HG03378 (cell line): ENCODE data around the gene CCHCR1.

Experiments
- ATAC-seq: cut with Tn5 transposase; IDR thresholded peaks from one replicate; pipeline ENCODE4 v1.9.1; 2021; ENCODE audit warnings: mild to moderate bottlenecking, moderate library complexity; ENCODE audit not compliant: unreplicated experiment

The CCHCR1 gene

DNA sequence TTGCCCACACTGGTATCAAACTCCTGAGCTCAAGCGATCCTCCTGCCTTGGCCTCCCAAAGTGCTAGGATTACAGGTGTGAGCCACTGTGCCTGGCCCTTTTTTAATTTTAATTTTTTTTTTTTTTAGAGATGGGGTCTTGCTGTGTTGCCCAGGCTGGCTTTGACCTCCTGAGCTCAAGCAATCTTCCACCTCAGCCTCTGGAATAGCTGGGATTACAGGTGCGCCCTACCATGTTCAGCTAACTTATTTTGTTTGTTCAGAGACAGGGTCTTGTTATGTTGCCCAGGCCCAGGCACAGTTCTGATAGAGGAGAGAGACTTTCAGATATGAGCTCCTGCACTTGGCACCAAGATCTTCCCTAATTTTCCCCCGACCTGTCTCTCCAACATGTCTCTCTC is 26.9 kb downstream of the CCHCR1 start:
- no peak for ATAC-seq

- ATAC-seq = no peak
These were observed 28.5 kb downstream of the CCHCR1 start for GRCh38 chr6:31129130-31129529.

GRCh38 chr6:31128093-31128676 is 29.4 kb downstream of the CCHCR1 start:
- no peak for ATAC-seq

- no peak for ATAC-seq
These were observed 31.0 kb downstream of the CCHCR1 start for GRCh38 chr6:31126396-31127175.

GRCh38 chr6:31125586-31126363 is 31.8 kb downstream of the CCHCR1 start:
- ATAC-seq = no peak

GRCh38 chr6:31125162-31125561 is 32.4 kb downstream of the CCHCR1 start:
- ATAC-seq = no peak

GRCh38 chr6:31122791-31123706 is 34.6 kb downstream of the CCHCR1 start:
- no peak for ATAC-seq

- no peak for ATAC-seq
These were observed 36.3 kb downstream of the CCHCR1 start for GRCh38 chr6:31121131-31121790.

DNA sequence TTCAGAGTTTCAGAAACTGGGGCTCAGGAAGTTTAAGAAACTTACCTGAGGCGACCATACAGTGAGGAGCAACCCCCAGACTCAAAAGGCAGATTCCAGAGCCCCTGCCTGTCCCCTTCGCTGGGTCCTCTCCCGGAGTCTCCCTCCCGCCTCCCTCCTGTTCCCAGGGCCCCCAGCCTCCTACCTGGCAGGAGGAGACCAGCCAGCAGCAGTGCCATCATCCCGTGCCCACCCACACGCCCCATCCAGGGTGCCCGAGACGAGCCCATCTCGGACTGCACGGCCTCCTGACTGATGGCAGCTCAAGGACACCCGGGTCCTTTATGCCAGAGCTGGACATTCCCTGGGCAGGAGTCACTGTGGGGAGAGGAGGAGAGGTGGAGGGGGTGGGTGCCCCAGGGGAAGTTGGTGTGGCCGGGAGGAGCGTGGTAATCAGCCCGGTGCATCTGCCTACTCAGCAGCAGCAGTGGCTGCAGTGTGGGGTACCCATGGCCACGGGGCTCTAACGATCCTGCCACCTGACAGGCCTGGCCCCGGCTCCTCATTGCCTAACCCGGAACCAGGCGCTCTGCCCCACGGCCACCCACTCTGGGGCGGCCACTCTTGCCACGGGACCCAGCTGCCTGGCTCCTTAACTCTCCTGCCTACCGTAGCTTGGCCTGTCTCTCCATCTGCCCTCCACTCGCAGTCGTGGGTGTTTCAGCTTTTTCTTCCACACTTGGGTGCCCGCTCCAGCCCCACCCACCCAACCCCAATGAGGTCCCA is 37.3 kb downstream of the CCHCR1 start, which contains the start of gene CDSN:
Gene CDSN, minus strand, starts transcription at position 296 of the 765 bp plus-strand sequence. Its CDS starts 27 bp downstream, at position 269.
- no peak for ATAC-seq

- no peak for ATAC-seq
These were observed 39.4 kb downstream of the CCHCR1 start for GRCh38 chr6:31118178-31118577.

- no peak for ATAC-seq
These were observed 40.8 kb downstream of the CCHCR1 start for GRCh38 chr6:31116661-31117385.

DNA sequence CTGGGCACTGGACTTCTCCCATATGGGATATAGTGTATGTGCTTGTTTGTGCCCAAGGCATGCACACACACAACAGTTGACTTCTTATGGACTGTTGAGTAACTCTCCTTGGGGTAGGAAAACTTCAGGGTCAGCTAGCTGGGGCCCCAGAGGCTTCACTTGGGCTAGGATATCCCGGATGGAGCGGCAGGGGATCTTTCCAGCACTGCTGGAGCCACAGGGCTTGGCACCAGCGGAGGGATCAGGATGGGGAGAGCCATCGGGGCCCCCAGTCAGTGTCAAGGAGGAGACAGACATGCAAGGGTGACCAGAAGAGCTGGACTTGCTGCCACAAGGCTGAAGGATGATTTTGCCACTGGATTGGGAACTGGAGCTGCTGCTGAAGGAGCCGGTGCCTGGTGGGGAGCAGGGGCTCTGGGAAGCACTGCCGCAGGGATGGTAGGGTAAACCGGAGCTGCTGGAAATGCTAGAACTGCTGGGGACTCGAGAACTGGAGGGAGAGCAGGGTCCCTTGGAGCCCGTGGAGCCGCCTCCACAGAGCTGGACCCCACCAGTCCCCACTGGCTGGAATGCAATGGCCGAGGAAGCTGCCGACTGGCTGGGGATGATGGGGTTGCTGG is 41.6 kb downstream of the CCHCR1 start:
- no peak for ATAC-seq

- no peak for ATAC-seq
These were observed 42.4 kb downstream of the CCHCR1 start for GRCh38 chr6:31114970-31115849.

GRCh38 chr6:31114541-31114878 is 43.1 kb downstream of the CCHCR1 start, which contains the start of gene PSORS1C1:
TSS of gene PSORS1C1 (plus strand) at chr6:31114800. CDS start at chr6:31129633, 14,833 bp downstream.
- no peak for ATAC-seq

DNA sequence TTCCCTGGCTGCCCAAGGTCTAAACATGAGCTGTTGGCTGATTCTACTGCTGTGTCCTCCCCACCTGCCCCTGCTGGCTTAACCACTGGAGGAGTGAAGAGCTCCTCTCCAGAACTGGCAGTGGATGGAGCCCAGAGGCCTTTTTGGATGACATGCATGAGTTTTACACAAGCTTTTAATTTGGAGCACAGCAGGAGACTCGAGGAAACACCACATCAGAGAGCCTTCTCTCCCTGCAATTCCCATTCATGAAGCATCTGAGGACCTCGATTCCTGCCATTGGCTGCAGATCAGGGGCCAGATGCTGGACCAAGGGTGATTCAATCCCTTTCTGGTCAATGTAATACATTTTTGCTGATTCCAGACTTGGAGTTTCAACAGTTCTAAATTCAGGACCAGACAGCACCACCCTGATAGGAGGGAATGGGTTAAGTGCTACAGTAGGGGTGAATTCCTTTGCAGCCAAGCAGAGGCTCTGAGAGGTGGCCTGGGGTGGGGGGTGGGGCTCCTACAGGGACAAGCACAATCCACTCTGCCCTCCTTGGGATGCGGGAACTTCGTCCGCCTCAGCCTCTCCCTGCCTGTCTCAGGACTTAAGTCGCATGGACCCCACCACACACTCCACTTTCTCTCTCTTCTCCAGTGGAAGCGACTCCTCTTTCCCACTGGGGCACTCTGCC is 43.6 kb downstream of the CCHCR1 start:
- ATAC-seq = no peak

GRCh38 chr6:31112478-31112877 is 45.1 kb downstream of the CCHCR1 start, which contains the start of gene C6orf15:
TSS of gene C6orf15 (minus strand) at chr6:31112575. CDS start at chr6:31112555, 20 bp downstream.
- no peak for ATAC-seq

GRCh38 chr6:31111712-31112111 is 45.9 kb downstream of the CCHCR1 start:
- no peak for ATAC-seq
